Skeletal muscle tissue (tissue), 4 donors: ENCODE data around the gene PIP4P1. TPM values are rescaled to one million over a fixed set of nuclear protein-coding genes. Genes with fewer than 3 reads are reported as not detected.

Experiments
- H3K27ac ChIP-seq: one replicate; pipeline ENCODE4 v1.7.0; 2013; ENCODE audit warnings: mild to moderate bottlenecking, low read depth, low read length, inconsistent platforms
- H3K27me3 ChIP-seq, 3 donors: one replicate each; pipeline ENCODE4 v1.7.0; 2013; ENCODE audit warnings: low read length in 3 of 3; ENCODE audit not compliant: control insufficient read depth in 3 of 3, insufficient read depth in 3 of 3
- H3K36me3 ChIP-seq, 3 donors: one replicate each; pipeline ENCODE4 v1.7.0; 2013; ENCODE audit warnings: low read length in 3 of 3; ENCODE audit not compliant: control insufficient read depth in 3 of 3, insufficient read depth in 3 of 3
- H3K4me1 ChIP-seq, 3 donors: one replicate each; pipeline ENCODE4 v1.7.0; 2013; ENCODE audit warnings: low read length in 3 of 3, mild to moderate bottlenecking in 3 of 3; ENCODE audit not compliant: control insufficient read depth in 3 of 3, insufficient read depth in 3 of 3
- H3K4me3 ChIP-seq, 3 donors: one replicate each; pipeline ENCODE4 v1.7.0; 2013; ENCODE audit warnings: low read length in 3 of 3
- H3K9ac ChIP-seq, 3 donors: one replicate each; pipeline ENCODE4 v1.7.0; 2013; ENCODE audit warnings: low read length in 3 of 3, mild to moderate bottlenecking in 3 of 3, moderate library complexity in 2 of 3, low read depth in 1 of 3
- H3K9me3 ChIP-seq, 3 donors: one replicate each; pipeline ENCODE4 v1.7.0; 2013; ENCODE audit warnings: low read length in 3 of 3; ENCODE audit not compliant: control insufficient read depth in 3 of 3
- total RNA-seq: library from RNA; depleted of rRNA; stranded (reverse); fragments of >200 nt; gene quantifications from one replicate; pipeline ENCODE4 v1.2.3, GENCODE V29; 2014
- donor health status: Osteomylitis.

Gene PIP4P1
- total RNA-seq, 1 donor from 2014 or later = 13.0 TPM

DNA sequence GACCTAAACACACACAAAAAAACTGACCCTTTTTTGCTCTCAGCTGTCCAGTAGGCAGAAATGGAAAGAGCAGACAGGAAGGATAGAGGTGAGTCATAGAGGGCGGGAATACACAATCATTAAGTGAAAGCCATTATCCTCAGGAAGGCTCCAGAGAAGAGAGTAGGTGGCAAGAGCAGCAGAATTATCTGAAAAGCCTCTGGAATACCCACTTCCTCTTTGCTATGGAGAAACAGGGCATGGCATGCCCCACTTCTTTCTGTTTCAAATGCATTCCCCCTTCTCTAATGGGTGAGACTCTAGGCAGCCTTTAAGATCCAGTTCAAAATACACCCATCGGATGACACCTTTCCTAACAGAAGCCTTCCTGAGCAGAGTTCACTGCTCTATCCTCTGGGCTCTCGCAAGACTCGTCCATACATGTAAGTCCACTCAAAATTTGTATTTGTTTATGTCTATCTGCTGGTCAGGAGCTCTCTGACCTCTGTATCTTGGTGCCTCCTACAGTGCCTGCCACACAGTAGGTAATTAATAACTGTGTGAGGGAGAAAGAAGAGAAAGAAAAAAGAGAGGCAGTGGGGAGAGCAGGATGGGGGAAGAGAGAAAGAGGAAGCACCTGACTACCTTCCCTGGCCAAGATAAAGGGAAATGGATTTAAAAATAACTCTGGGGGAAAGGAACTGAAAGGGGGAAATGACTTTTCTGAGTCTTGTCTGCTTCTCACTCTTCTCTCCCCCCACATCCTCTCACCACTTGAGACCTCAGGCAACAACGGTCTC is 33.8 kb downstream of the PIP4P1 start:
- Histone ChIP-seq H3K4me1 (peaks cover 18 to 42% (median 30%) of the 10 kb centered on the region in 3 donors), H3K27ac (peak overlapping the region; percentile 42), H3K4me3 (no peak overlapping the region)

DNA sequence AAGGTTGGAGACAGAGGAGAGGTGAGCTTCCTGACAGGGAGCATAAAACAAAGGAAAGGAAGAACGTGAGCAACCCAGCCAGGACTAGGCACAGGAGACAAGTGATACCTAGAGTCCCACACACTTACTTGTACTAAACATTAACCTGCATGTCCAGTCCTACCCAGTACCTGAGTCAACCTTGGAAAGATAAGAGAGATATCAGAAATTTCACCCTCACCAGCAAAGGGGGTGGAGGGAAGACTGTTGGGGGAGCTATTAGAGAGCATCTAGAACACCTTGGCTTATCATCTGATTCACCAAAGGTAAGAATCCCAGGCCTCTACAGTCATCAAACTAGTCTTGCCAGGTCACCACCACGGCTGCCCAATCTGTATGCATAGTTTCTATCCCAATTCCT is 36.4 kb downstream of the PIP4P1 start:
- Histone ChIP-seq H3K9me3 (no peaks in the 10 kb centered on the region), H3K4me1 (peaks cover 7 to 20% (median 11%) of the 10 kb centered on the region in 3 donors), H3K9ac (no peak overlapping the region), H3K36me3 (peaks cover 19 to 32% (median 24%) of the 10 kb centered on the region in 3 donors), H3K4me3 (no peak overlapping the region), H3K27ac (no peak overlapping the region), H3K27me3 (no peaks in the 10 kb centered on the region)

More for the DNA sequence above, 33.8 kb downstream of the PIP4P1 start:
- H3K36me3 ChIP-seq = peaks cover 23 to 43% (median 24%) of the 10 kb centered on the region in 3 donors
- H3K9ac ChIP-seq = peak overlapping the region in 1 of 3 donors; percentile 15
- H3K27me3 ChIP-seq = no peaks in the 10 kb centered on the region
- H3K9me3 ChIP-seq = no peaks in the 10 kb centered on the region

- Histone ChIP-seq H3K4me3 (no peak overlapping the region), H3K9ac (no peak overlapping the region), H3K4me1 (peaks cover 0 to 4% (median 3%) of the 10 kb centered on the region in 3 donors), H3K9me3 (no peaks in the 10 kb centered on the region), H3K27ac (no peak overlapping the region), H3K27me3 (no peaks in the 10 kb centered on the region), H3K36me3 (peaks cover 7 to 14% (median 13%) of the 10 kb centered on the region in 3 donors)
Observed at GRCh38 chr14:20422886-20423285, 38.3 kb downstream of the PIP4P1 start.

DNA sequence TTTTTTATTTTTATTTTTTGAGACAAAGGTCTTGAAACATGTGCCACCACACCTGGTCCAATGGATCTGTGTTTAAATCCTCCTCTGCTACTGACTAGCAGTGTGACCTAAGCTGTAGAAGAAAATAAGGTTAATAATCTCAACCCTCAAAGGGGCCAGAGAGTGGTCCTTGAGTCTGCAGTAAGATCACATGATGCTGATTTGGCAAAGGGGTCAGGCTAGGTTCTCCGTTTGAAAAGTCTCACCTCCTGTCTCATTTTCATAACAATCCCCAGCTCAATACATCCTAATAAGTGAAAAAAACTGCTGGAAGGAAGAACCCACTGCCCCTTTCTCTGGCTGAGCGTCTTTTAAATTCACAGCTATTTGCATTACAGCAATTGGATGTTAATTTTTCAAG is 40.0 kb downstream of the PIP4P1 start:
- Histone ChIP-seq H3K27ac (no peak overlapping the region), H3K4me3 (no peak overlapping the region), H3K27me3 (no peaks in the 10 kb centered on the region), H3K36me3 (peaks cover 7 to 13% (median 8%) of the 10 kb centered on the region in 3 donors), H3K9me3 (no peaks in the 10 kb centered on the region), H3K4me1 (peaks cover 0 to 4% (median 3%) of the 10 kb centered on the region in 3 donors), H3K9ac (no peak overlapping the region)

DNA sequence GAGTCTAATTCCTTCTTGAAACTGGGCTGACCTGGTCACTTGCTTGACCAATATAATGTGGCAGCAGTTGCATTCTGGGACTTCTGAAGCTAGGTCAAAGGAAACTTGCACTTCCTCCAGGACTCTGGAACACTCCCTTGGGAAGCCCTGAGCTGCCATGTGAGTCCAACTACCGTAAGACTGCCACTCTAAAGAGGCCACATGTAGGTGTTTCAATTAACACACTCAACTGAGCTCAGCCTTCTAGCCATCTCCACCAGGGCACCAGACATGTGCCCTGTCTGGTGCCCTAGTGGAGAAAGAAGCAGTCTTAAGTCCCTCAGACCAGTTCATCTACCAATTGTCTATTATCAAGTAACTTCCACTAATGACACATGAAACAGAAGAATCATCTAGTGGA is 41.8 kb downstream of the PIP4P1 start:
- Histone ChIP-seq H3K27ac (no peak overlapping the region), H3K9ac (no peak overlapping the region), H3K4me3 (no peak overlapping the region), H3K36me3 (no peaks in the 10 kb centered on the region), H3K27me3 (no peaks in the 10 kb centered on the region), H3K9me3 (no peaks in the 10 kb centered on the region), H3K4me1 (peaks cover 0 to 4% (median 3%) of the 10 kb centered on the region in 3 donors)

GRCh38 chr14:20418501-20418909 is 42.7 kb downstream of the PIP4P1 start:
- Histone ChIP-seq H3K4me1 (peaks cover 3 to 10% (median 5%) of the 10 kb centered on the region in 3 donors), H3K27ac (no peak overlapping the region), H3K4me3 (no peak overlapping the region)

DNA sequence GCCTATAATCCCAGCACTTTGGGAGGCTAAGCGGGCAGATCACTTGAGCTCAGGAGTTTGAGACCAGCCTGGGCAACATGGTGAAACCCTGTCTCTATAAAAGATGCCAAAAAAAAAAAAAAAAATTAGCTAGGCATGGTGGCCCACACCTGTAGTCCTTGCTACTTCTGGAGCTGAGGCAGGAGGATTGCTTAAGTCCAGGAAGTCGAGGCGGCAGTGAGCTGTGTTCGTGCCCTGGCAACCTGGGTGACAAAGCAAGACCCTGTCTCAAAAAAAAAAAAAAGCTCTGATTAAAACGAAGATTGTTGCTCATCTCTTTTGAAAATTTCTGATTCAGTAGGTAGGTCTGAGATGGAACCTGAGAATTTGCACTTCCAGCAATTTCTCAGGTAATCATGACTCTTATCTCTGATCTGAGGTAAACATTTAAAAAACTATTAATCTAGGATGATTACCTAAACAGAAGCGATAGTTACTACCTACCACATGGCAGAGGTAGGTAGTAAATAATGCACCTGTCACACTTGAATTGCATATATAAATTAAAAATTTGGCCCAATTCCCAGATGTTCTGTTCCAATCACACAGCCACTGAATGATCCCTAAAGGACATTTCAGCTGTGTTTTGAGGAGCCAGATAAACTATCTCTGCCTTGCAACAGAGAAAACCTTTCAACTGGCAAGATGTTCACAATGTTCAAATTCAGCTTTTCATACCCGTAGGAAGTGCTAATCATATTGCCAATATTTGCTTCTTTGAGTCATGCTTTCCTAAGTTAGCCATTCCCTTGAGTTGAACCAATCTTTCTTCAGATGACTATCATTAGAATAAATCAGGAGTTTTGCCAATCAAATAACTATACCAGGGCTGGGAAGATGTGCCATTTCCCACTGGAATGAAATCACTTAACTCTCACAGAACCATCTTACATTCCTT is 43.7 kb downstream of the PIP4P1 start:
- H3K4me3 ChIP-seq = no peak overlapping the region
- no peak overlapping the region for H3K9ac ChIP-seq
- no peaks in the 10 kb centered on the region for H3K36me3 ChIP-seq
- peaks cover 3 to 16% (median 5%) of the 10 kb centered on the region in 3 donors for H3K4me1 ChIP-seq
- no peaks in the 10 kb centered on the region for H3K27me3 ChIP-seq
- H3K27ac ChIP-seq = no peak overlapping the region
- no peaks in the 10 kb centered on the region for H3K9me3 ChIP-seq

More at GRCh38 chr14:20418501-20418909, 42.7 kb downstream of the PIP4P1 start:
- Histone ChIP-seq H3K27me3 (no peaks in the 10 kb centered on the region), H3K9ac (no peak overlapping the region), H3K9me3 (no peaks in the 10 kb centered on the region), H3K36me3 (no peaks in the 10 kb centered on the region)

GRCh38 chr14:20416223-20416622 is 45.0 kb downstream of the PIP4P1 start:
- peaks cover 7 to 19% (median 7%) of the 10 kb centered on the region in 3 donors for H3K4me1 ChIP-seq
- H3K9me3 ChIP-seq = no peaks in the 10 kb centered on the region
- H3K27me3 ChIP-seq = no peaks in the 10 kb centered on the region
- no peak overlapping the region for H3K9ac ChIP-seq
- H3K36me3 ChIP-seq = no peaks in the 10 kb centered on the region
- no peak overlapping the region for H3K27ac ChIP-seq
- no peak overlapping the region for H3K4me3 ChIP-seq

- H3K4me3 ChIP-seq = no peak overlapping the region
- H3K27me3 ChIP-seq = no peaks in the 10 kb centered on the region
- no peak overlapping the region for H3K9ac ChIP-seq
- H3K27ac ChIP-seq = no peak overlapping the region
- peaks cover 7 to 19% (median 7%) of the 10 kb centered on the region in 3 donors for H3K4me1 ChIP-seq
- H3K9me3 ChIP-seq = no peaks in the 10 kb centered on the region
- no peaks in the 10 kb centered on the region for H3K36me3 ChIP-seq
Observed at GRCh38 chr14:20415782-20416206, 45.4 kb downstream of the PIP4P1 start.
